ENCODE data around the gene PSMB8. TPM values are rescaled to one million over a fixed set of nuclear protein-coding genes. Genes with fewer than 3 reads are reported as not detected.

The PSMB8 gene
- total and polyA plus RNA-seq, 2 of the 4 experiments (the other 2 are of a cell fraction), result 31.6 to 33.3 TPM

DNA sequence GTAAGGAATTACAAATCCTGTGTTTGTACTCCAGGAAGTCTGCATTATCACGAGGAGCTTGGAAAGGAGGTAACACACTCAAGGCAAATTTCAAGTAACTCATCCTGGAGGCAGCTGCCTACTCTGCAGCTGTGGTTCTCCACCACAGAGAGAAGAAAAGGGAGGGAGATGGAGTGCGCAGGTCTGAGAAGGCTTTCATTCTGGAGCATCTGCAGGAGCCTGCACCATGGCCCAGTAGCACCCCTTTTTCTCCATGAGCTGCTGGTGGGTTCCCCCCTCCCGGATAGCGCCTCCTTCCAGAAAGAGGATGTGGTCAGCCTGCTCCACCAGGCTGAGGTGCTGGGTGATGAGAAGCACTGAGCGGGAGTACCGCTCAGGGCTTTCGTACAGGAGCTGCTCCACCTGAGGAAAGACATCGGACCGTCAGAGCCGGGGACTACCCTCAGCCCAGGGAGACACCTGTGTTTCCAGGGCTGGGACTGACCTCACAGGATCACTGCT lies 1.6 kb upstream of the PSMB8 start:
- no peak for TF ChIP-seq RCOR1 (IDR thresholded peaks at IDR 0.05; ENCODE audit: insufficient replicate concordance, low read length)
- Histone ChIP-seq H2BK20ac (ENCODE audit: low read depth, low read length) (no peak overlapping the region), H4K91ac (ENCODE audit: insufficient read depth, low read depth, low read length) (no peak overlapping the region), H3K27me3 (ENCODE audit: control insufficient read depth, insufficient read depth, low read length) (no peaks in the 10 kb centered on the region), H3K36me3 (ENCODE audit: control insufficient read depth, insufficient read depth, low read length) (peaks cover 31% of the 10 kb centered on the region), H3K9ac (ENCODE audit: low read depth, low read length) (no peak overlapping the region), H3K9me3 (ENCODE audit: control insufficient read depth, insufficient read depth, low read length) (no peaks in the 10 kb centered on the region), H3K4me3 (ENCODE audit: insufficient read depth, low read depth, low read length) (no peak overlapping the region), H4K20me1 (ENCODE audit: insufficient read depth, low read length) (no peaks in the 10 kb centered on the region), H4K8ac (ENCODE audit: low read depth in 2 of 2, low read length in 2 of 2) (no peak overlapping the region), H3K4me1 (ENCODE audit: control insufficient read depth, insufficient read depth, low read length) (0 out of 2 replicates have a peak, but pooled peaks cover 2% of the 10 kb centered on the region), H2AFZ (replicated peaks; ENCODE audit: low read length, poor library complexity) (no peak overlapping the region), H3K4me2 (ENCODE audit: low read depth, low read length) (no peak overlapping the region), H3K9me1 (ENCODE audit: insufficient read depth, low read length) (peaks cover 16% of the 10 kb centered on the region; the same call in 1 of the 2 replicates), H3K23ac (ENCODE audit: low read depth, low read length) (no peak overlapping the region), H2BK15ac (ENCODE audit: low read depth, low read length) (no peak overlapping the region), H2BK120ac (ENCODE audit: low read depth, low read length) (no peak overlapping the region), H3K27ac (ENCODE audit: insufficient read depth, low read length) (no peak overlapping the region), H2BK5ac (ENCODE audit: low read depth, low read length, poor library complexity, severe bottlenecking) (no peak overlapping the region), H4K5ac (ENCODE audit: low read depth, low read length) (no peak overlapping the region), H3K18ac (ENCODE audit: low read depth, low read length) (no peak overlapping the region), H2AK5ac (ENCODE audit: low read depth, low read length) (no peak overlapping the region), H3K14ac (replicated peaks; ENCODE audit: low read depth, low read length) (no peak overlapping the region), H3K4ac (ENCODE audit: low read depth, low read length) (no peak overlapping the region), H2AK9ac (replicated peaks; ENCODE audit: low read depth, low read length, poor library complexity) (no peak overlapping the region), H3K56ac (ENCODE audit: extremely low read depth, insufficient read depth, low read length) (no peak overlapping the region), H3K79me1 (ENCODE audit: low read depth in 1 of 2, low read length in 2 of 2) (peaks cover 0 to 33% of the 10 kb centered on the region in 2 experiments; a peak in 2 of 4 replicates)
- DNase-seq (no peak), ATAC-seq (ENCODE audit: low read depth) (no peak)
- BruUV-seq (replicated peaks), result no TSS peak
- dilution Hi-C loops (cut with HindIII; ENCODE audit: low sequenced_read_pairs, unreplicated experiment) (no loop called here), intact Hi-C loops (cut with micrococcal nuclease) (loop anchor here (2.0 kb wide), 1 partner anchor 127 kb away; no protein-coding TSS in a partner anchor), in situ Hi-C loops (cut with MboI; ENCODE audit: low sequenced_read_pairs) (no loop called here)
- ChIA-PET CTCF (interaction anchor here (0.9 to 2.5 kb wide), 2 partner anchors 8 to 22 kb away, joined by 3 to 8 read pairs; partner anchors contain the start of genes PSMB9 and TAP1), POLR2A (ENCODE audit: unreplicated experiment) (no interaction called here)
- 73% methylated on average over 3 of the region's 10 CpGs; no CpG with 5 or more reads in 1 of the 2 experiments for WGBS, 2 experiments (ENCODE audit: extremely low coverage in 2 of 2, insufficient read length in 1 of 2)

All from IMR-90 (cell line).